Measurements from ENCODE around the gene CSF2. TPM values are rescaled to one million over a fixed set of nuclear protein-coding genes. Genes with fewer than 3 reads are reported as not detected.

The CSF2 gene
- total RNA-seq, 1 experiment from 2014 or later = not detected

GRCh38 chr5:132098621-132099020 is 25.0 kb downstream of the CSF2 start:
- no peak overlapping the region for H3K27ac ChIP-seq (ENCODE audit: low read length)
- no peak for TF ChIP-seq TCF7L2 (IDR thresholded peaks at IDR 0.05; ENCODE audit: low read depth, low read length)
- TF ChIP-seq REST (IDR thresholded peaks at IDR 0.05; ENCODE audit: insufficient read depth in 1 of 2, low read depth in 2 of 2, low read length in 1 of 2) = no peak
- no peak for TF ChIP-seq SIN3A (IDR thresholded peaks at IDR 0.05; ENCODE audit: borderline replicate concordance, insufficient read depth, low read depth, low read length)
- TF ChIP-seq CTCF (IDR thresholded peaks at IDR 0.05) = no peak
- H3K27me3 ChIP-seq (ENCODE audit: control insufficient read depth, insufficient read depth, low read length) = no peaks in the 10 kb centered on the region; the same call in 1 of the 2 replicates
- in situ Hi-C loops (cut with HindIII; ENCODE audit: low pct_unique_long_range_greater_than_20kb, low sequenced_read_pairs) = no loop called here
- H3K9me3 ChIP-seq (ENCODE audit: control insufficient read depth, insufficient read depth, low read depth, low read length) = no peaks in the 10 kb centered on the region
- intact Hi-C loops (cut with micrococcal nuclease; ENCODE audit: unreplicated experiment) = no loop called here
- no peak for ATAC-seq
- no peaks in the 10 kb centered on the region for H3K36me3 ChIP-seq (ENCODE audit: control insufficient read depth, insufficient read depth, low read length)
- no peak overlapping the region for H3K4me3 ChIP-seq (ENCODE audit: low read depth in 2 of 2, low read length in 2 of 2)
- H3K4me1 ChIP-seq (ENCODE audit: control insufficient read depth, insufficient read depth, low read length) = peaks cover 2% of the 10 kb centered on the region; the same call in 1 of the 2 replicates
- ChIA-PET CTCF (no interaction called here), POLR2A (no interaction called here)
- BruUV-seq (replicated peaks) = no TSS peak
- DNase-seq (ENCODE audit: low read depth, low spot score) = no peak

GRCh38 chr5:132099076-132099748 is 25.6 kb downstream of the CSF2 start:
- in situ Hi-C loops (cut with HindIII; ENCODE audit: low pct_unique_long_range_greater_than_20kb, low sequenced_read_pairs) (no loop called here), intact Hi-C loops (cut with micrococcal nuclease; ENCODE audit: unreplicated experiment) (no loop called here)
- DNase-seq (ENCODE audit: low read depth, low spot score) (no peak), ATAC-seq (no peak)
- Histone ChIP-seq H3K36me3 (ENCODE audit: control insufficient read depth, insufficient read depth, low read length) (no peaks in the 10 kb centered on the region), H3K27me3 (ENCODE audit: control insufficient read depth, insufficient read depth, low read length) (no peaks in the 10 kb centered on the region; the same call in 1 of the 2 replicates), H3K9me3 (ENCODE audit: control insufficient read depth, insufficient read depth, low read depth, low read length) (no peaks in the 10 kb centered on the region), H3K4me3 (ENCODE audit: low read depth in 2 of 2, low read length in 2 of 2) (no peak overlapping the region), H3K27ac (ENCODE audit: low read length) (no peak overlapping the region), H3K4me1 (ENCODE audit: control insufficient read depth, insufficient read depth, low read length) (peaks cover 2% of the 10 kb centered on the region; the same call in 1 of the 2 replicates)
- ChIA-PET CTCF (no interaction called here), POLR2A (no interaction called here)
- TF ChIP-seq CTCF (IDR thresholded peaks at IDR 0.05) (no peak), REST (IDR thresholded peaks at IDR 0.05; ENCODE audit: insufficient read depth in 1 of 2, low read depth in 2 of 2, low read length in 1 of 2) (no peak), POLR2AphosphoS5 (IDR thresholded peaks at IDR 0.05; ENCODE audit: low read depth, low read length) (no peak), TCF7L2 (IDR thresholded peaks at IDR 0.05; ENCODE audit: low read depth, low read length) (no peak), SIN3A (IDR thresholded peaks at IDR 0.05; ENCODE audit: borderline replicate concordance, insufficient read depth, low read depth, low read length) (no peak)
- BruUV-seq (replicated peaks) = no TSS peak

All from Panc1 (cell line).